ENCODE results near the gene TRAPPC14. TPM values are rescaled to one million over a fixed set of nuclear protein-coding genes. Genes with fewer than 3 reads are reported as not detected.
A peak's percentile ranks its signal among the peaks of the same experiment; 100 is the strongest.

The TRAPPC14 gene
- total and polyA plus RNA-seq, 2 of the 13 experiments (the other 11 are each of a cell fraction or from before 2014, with no cell fraction given), result 4.7 to 9.6 TPM

DNA sequence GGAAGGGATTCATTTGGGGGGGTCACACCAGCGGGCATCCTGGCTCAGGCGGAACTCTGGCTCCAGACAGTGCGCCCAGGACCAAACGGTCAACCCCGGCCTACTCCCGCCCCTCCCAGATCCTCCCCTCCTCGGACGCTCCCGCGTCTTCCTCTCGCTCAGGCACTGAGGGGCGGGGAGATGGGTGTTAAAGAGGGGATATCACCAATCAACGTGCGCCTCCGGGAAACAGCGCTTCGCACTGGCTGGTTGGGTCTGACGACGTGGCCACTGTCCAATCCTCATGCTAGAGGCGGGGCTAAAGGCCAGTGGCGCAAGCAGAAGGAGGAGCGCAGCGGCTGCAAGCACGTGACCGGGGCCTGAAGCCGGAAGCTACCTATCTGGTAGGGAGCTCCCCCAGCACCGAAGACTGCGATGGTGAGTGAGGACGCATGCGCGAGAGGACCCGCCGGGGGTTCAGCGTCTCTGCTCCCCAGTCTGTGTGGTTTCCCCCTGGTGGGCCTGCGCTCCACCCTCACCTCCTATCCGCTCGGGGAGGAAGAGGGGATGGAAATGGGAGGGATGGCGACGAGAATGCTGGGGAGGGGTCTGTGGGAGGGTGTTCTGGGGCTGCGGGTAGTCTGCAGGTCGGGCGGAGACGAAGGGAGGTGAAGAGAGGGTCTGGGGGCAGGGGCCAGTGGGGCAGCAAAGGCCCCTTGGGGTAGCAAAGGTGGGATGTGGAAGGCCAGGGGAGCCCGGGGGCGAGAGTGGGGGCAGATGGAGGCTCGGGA, 9.8 kb downstream of the TRAPPC14 start, which contains the start of gene LAMTOR4 (continued):
- TF ChIP-seq CHCHD3 (CRISPR knock-in tag; IDR thresholded peaks at IDR 0.05) (no peak), ZNF775 (CRISPR knock-in tag; IDR thresholded peaks at IDR 0.05; ENCODE audit: borderline replicate concordance) (no peak)
- TF ChIP-seq, protein P1, sequence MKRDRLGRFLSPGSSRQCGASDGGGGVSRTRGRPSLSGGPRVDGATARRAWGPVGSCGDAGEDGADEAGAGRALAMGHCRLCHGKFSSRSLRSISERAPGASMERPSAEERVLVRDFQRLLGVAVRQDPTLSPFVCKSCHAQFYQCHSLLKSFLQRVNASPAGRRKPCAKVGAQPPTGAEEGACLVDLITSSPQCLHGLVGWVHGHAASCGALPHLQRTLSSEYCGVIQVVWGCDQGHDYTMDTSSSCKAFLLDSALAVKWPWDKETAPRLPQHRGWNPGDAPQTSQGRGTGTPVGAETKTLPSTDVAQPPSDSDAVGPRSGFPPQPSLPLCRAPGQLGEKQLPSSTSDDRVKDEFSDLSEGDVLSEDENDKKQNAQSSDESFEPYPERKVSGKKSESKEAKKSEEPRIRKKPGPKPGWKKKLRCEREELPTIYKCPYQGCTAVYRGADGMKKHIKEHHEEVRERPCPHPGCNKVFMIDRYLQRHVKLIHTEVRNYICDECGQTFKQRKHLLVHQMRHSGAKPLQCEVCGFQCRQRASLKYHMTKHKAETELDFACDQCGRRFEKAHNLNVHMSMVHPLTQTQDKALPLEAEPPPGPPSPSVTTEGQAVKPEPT (CRISPR knock-in tag; IDR thresholded peaks at IDR 0.05; ENCODE audit: low read depth), result peak; percentile 75; the same call in 1 of the 2 replicates
- TF ChIP-seq, protein P2, sequence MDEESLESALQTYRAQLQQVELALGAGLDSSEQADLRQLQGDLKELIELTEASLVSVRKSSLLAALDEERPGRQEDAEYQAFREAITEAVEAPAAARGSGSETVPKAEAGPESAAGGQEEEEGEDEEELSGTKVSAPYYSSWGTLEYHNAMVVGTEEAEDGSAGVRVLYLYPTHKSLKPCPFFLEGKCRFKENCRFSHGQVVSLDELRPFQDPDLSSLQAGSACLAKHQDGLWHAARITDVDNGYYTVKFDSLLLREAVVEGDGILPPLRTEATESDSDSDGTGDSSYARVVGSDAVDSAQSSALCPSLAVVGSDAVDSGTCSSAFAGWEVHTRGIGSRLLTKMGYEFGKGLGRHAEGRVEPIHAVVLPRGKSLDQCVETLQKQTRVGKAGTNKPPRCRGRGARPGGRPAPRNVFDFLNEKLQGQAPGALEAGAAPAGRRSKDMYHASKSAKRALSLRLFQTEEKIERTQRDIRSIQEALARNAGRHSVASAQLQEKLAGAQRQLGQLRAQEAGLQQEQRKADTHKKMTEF (CRISPR knock-in tag; IDR thresholded peaks at IDR 0.05), result peak; percentile 60; the same call in 1 of the 2 replicates

DNA sequence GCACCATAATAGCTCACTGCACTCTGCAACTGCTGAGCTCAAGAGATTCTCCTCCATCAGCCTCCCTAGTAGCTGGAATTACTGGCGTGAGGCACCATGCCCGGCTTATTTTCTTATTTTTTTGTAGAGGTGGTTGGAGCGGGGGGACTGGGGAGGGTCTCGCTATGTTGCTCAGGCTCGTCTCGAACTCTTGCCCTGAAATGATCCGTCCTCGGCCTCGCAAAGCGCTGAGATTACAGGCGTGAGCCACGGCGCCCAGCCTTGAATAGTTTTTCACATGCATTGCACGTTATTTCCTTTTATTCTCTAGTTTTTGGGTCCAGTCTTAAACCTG, 10.3 kb downstream of the TRAPPC14 start:
- ATAC-seq (no peak), DNase-seq (ENCODE audit: low spot score) (no peak), FAIRE-seq (no peak)
- Histone ChIP-seq H4K20me1 (ENCODE audit: insufficient read depth, low read length) (no peaks in the 10 kb centered on the region), H3K4me1 (ENCODE audit: insufficient read depth, low read length) (peaks cover 41% of the 10 kb centered on the region), H3K9ac (ENCODE audit: insufficient read depth, low read depth, low read length) (peak overlapping the region; percentile 62), H3K4me3 (replicated peaks in 1 of 3; ENCODE audit: insufficient read depth in 1 of 3, low read depth in 2 of 3, low read length in 3 of 3) (peak overlapping the region; percentile 41 to 69 (median 52)), H3K36me3 (replicated peaks in 1 of 2; ENCODE audit: control insufficient read depth in 1 of 2, insufficient read depth in 2 of 2, low read length in 2 of 2) (no peaks in the 10 kb centered on the region), H2AFZ (ENCODE audit: low read length) (peak overlapping the region; percentile 66), H3K27me3 (ENCODE audit: control insufficient read depth in 1 of 2, insufficient read depth in 2 of 2, low read length in 2 of 2) (no peaks in the 10 kb centered on the region), H3K79me2 (ENCODE audit: insufficient read depth, low read length) (peaks cover 15% of the 10 kb centered on the region), H3K4me2 (ENCODE audit: low read depth, low read length) (peak overlapping the region; percentile 81), H3K27ac (ENCODE audit: extremely low read length, insufficient read depth, low read length) (peak overlapping the region; percentile 37), H3K9me3 (ENCODE audit: low read length) (no peaks in the 10 kb centered on the region)
- WGBS (ENCODE audit: low lambda C conversion rate), result 3% methylated on average over 14 of the region's 14 CpGs
- POLR2A ChIA-PET, result interaction anchor here (0.9 to 2.3 kb wide), 15 partner anchors 8 to 281 kb away, joined by 3 to 25 read pairs (median 8); partner anchors contain the start of genes AP4M1, COPS6, GAL3ST4 and GPC2
- no TSS peak for BruUV-seq (replicated peaks)
- in situ Hi-C loops (cut with HindIII; ENCODE audit: extremely low pct_ligation_motif_present, low pct_unique_long_range_greater_than_20kb), result no loop called here
- intact Hi-C loops (cut with micrococcal nuclease; ENCODE audit: unreplicated experiment), result no loop called here
- CTCF ChIA-PET (ENCODE audit: low intra/inter-chr PET ratio, low total read pairs), result no interaction called here
- 0 out of 2 replicates have a peak, but pooled peaks have one; percentile 26 for TF ChIP-seq ZNF891 (CRISPR knock-in tag; IDR thresholded peaks at IDR 0.05)
- TF ChIP-seq CHCHD3 (CRISPR knock-in tag; IDR thresholded peaks at IDR 0.05), result no peak
- TF ChIP-seq, protein P3, sequence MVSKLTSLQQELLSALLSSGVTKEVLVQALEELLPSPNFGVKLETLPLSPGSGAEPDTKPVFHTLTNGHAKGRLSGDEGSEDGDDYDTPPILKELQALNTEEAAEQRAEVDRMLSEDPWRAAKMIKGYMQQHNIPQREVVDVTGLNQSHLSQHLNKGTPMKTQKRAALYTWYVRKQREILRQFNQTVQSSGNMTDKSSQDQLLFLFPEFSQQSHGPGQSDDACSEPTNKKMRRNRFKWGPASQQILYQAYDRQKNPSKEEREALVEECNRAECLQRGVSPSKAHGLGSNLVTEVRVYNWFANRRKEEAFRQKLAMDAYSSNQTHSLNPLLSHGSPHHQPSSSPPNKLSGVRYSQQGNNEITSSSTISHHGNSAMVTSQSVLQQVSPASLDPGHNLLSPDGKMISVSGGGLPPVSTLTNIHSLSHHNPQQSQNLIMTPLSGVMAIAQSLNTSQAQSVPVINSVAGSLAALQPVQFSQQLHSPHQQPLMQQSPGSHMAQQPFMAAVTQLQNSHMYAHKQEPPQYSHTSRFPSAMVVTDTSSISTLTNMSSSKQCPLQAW (CRISPR knock-in tag; IDR thresholded peaks at IDR 0.05), result no peak
- TF ChIP-seq YEATS4 (CRISPR knock-in tag; IDR thresholded peaks at IDR 0.05; ENCODE audit: borderline replicate concordance), result peak; percentile 4; the same call in 1 of the 2 replicates
- TF ChIP-seq, protein P4, sequence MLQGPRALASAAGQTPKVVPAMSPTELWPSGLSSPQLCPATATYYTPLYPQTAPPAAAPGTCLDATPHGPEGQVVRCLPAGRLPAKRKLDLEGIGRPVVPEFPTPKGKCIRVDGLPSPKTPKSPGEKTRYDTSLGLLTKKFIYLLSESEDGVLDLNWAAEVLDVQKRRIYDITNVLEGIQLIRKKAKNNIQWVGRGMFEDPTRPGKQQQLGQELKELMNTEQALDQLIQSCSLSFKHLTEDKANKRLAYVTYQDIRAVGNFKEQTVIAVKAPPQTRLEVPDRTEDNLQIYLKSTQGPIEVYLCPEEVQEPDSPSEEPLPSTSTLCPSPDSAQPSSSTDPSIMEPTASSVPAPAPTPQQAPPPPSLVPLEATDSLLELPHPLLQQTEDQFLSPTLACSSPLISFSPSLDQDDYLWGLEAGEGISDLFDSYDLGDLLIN (CRISPR knock-in tag; IDR thresholded peaks at IDR 0.05; ENCODE audit: borderline replicate concordance), result no peak
- 0 out of 2 replicates have a peak, but pooled peaks have one; percentile 76 for TF ChIP-seq CCDC6 (CRISPR knock-in tag; IDR thresholded peaks at IDR 0.05)
- TF ChIP-seq POLR2AphosphoS5 (IDR thresholded peaks at IDR 0.05; ENCODE audit: low read depth, low read length), result no peak
- no peak for TF ChIP-seq CBX1 (IDR thresholded peaks at IDR 0.05; ENCODE audit: low read depth)
- no peak for TF ChIP-seq HMG20B (CRISPR knock-in tag; conservative IDR thresholded peaks at IDR 0.05)

All from HepG2 (cell line).